Measurements from ENCODE around the gene PRKRA. TPM values are rescaled to one million over a fixed set of nuclear protein-coding genes. Genes with fewer than 3 reads are reported as not detected.

Gene PRKRA
- total and polyA plus RNA-seq, 10 donors, result 24.3 to 57.4 (median 31.1) TPM

- H3K27me3 ChIP-seq (replicated peaks in 1 of 7), result no peaks in the 10 kb centered on the region
- peaks cover 0 to under 1% (median 0%) of the 10 kb centered on the region in 6 donors for H3K36me3 ChIP-seq
- H3K4me1 ChIP-seq, result peaks cover 31 to 73% (median 58%) of the 10 kb centered on the region in 6 donors
- TF ChIP-seq CTCF (IDR thresholded peaks at IDR 0.05 in 8 of 11, conservative IDR thresholded peaks at IDR 0.05 in 3 of 11), result peak in 3 of 11 experiments; percentile 20 to 54 (median 40)
- peak in 1 of 3 donors; percentile 80 for TF ChIP-seq POLR2A (IDR thresholded peaks at IDR 0.05)
- TF ChIP-seq POLR2AphosphoS5 (IDR thresholded peaks at IDR 0.05), result peak; percentile 90 to 93 (median 91)
- H3K9me3 ChIP-seq, result no peaks in the 10 kb centered on the region
- intact Hi-C loops (cut with DNase I; ENCODE audit: low total_unique reads), result no loop called here
- peak within 1 kb of the TSS; percentile 92 to 98 (median 96) for H3K27ac ChIP-seq
- DNase-seq, result peak; percentile 98
- WGBS, 5 donors, result 0 to 1% (median 0%) methylated on average over 40 to 92 of the region's 92 CpGs
- H3K4me3 ChIP-seq, result peak within 1 kb of the TSS; percentile 63 to 86 (median 78)
Observed at GRCh38 chr2:178480227-178481181, 29.5 kb upstream of the PRKRA start, which contains the start of gene PLEKHA3. Gene PLEKHA3, plus strand, starts transcription at chr2:178480457. Its CDS starts 413 bp downstream, at chr2:178480870.

- Histone ChIP-seq H3K27ac (peak overlapping the region; percentile 92 to 98 (median 96)), H3K9me3 (no peaks in the 10 kb centered on the region), H3K27me3 (replicated peaks in 1 of 7) (no peaks in the 10 kb centered on the region), H3K4me3 (peak overlapping the region; percentile 63 to 86 (median 78)), H3K36me3 (no peaks in the 10 kb centered on the region), H3K4me1 (peaks cover 31 to 66% (median 56%) of the 10 kb centered on the region in 6 donors)
- 22 to 31% (median 26%) methylated on average over 19 of the region's 19 CpGs for WGBS, 5 donors
- no peak for TF ChIP-seq CTCF (IDR thresholded peaks at IDR 0.05 in 8 of 11, conservative IDR thresholded peaks at IDR 0.05 in 3 of 11)
- no peak for TF ChIP-seq POLR2A (IDR thresholded peaks at IDR 0.05)
- no peak for TF ChIP-seq POLR2AphosphoS5 (IDR thresholded peaks at IDR 0.05)
- DNase-seq, result no peak
- intact Hi-C loops (cut with DNase I; ENCODE audit: low total_unique reads), result no loop called here
Observed at GRCh38 chr2:178479758-178480226, 28.8 kb upstream of the PRKRA start.

GRCh38 chr2:178479275-178479616, 28.3 kb upstream of the PRKRA start:
- Histone ChIP-seq H3K27ac (peak overlapping the region; percentile 92 to 98 (median 96)), H3K4me1 (peaks cover 31 to 60% (median 53%) of the 10 kb centered on the region in 6 donors), H3K4me3 (peak overlapping the region; percentile 59 to 84 (median 66)), H3K9me3 (no peaks in the 10 kb centered on the region), H3K36me3 (no peaks in the 10 kb centered on the region), H3K27me3 (replicated peaks in 1 of 7) (no peaks in the 10 kb centered on the region)
- DNase-seq, result no peak
- WGBS, 5 donors, result 50 to 56% (median 53%) methylated on average over 4 of the region's 4 CpGs
- intact Hi-C loops (cut with DNase I; ENCODE audit: low total_unique reads), result no loop called here
- TF ChIP-seq CTCF (IDR thresholded peaks at IDR 0.05 in 8 of 11, conservative IDR thresholded peaks at IDR 0.05 in 3 of 11) (no peak), POLR2A (IDR thresholded peaks at IDR 0.05) (no peak), POLR2AphosphoS5 (IDR thresholded peaks at IDR 0.05) (no peak)

Measured in spleen (tissue), 11 donors.